GM12801 (cell line): ENCODE data around the gene VEPH1.

Experiments
- TF ChIP-seq, protein P1 (sequence below): IDR thresholded peaks from one replicate; pipeline ENCODE4 v1.5.1; 2011; ENCODE audit warnings: control low read depth; ENCODE audit not compliant: insufficient read length; ENCODE audit errors: extremely low read depth

VEPH1 gene

DNA sequence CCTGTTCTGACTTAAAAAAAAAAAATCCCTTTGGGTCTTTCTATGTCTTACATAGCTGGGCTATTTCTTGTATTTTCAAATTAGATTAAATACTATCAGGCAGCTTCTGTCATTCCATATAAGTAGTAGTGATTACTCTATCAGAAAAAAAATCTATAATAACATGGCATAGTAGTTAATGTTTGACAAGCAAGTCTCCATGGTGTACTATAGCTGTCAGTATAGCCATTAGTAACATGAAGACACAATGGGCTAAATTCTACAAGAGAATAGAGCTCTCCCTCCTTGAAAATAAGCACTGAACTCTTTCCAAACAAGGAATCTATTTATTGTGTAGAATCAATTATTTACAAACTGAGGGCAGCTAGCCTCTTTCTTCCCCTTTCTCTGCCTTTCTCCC is 19.4 kb upstream of the VEPH1 start:
- TF ChIP-seq, protein P1, sequence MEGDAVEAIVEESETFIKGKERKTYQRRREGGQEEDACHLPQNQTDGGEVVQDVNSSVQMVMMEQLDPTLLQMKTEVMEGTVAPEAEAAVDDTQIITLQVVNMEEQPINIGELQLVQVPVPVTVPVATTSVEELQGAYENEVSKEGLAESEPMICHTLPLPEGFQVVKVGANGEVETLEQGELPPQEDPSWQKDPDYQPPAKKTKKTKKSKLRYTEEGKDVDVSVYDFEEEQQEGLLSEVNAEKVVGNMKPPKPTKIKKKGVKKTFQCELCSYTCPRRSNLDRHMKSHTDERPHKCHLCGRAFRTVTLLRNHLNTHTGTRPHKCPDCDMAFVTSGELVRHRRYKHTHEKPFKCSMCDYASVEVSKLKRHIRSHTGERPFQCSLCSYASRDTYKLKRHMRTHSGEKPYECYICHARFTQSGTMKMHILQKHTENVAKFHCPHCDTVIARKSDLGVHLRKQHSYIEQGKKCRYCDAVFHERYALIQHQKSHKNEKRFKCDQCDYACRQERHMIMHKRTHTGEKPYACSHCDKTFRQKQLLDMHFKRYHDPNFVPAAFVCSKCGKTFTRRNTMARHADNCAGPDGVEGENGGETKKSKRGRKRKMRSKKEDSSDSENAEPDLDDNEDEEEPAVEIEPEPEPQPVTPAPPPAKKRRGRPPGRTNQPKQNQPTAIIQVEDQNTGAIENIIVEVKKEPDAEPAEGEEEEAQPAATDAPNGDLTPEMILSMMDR: no peak

DNA sequence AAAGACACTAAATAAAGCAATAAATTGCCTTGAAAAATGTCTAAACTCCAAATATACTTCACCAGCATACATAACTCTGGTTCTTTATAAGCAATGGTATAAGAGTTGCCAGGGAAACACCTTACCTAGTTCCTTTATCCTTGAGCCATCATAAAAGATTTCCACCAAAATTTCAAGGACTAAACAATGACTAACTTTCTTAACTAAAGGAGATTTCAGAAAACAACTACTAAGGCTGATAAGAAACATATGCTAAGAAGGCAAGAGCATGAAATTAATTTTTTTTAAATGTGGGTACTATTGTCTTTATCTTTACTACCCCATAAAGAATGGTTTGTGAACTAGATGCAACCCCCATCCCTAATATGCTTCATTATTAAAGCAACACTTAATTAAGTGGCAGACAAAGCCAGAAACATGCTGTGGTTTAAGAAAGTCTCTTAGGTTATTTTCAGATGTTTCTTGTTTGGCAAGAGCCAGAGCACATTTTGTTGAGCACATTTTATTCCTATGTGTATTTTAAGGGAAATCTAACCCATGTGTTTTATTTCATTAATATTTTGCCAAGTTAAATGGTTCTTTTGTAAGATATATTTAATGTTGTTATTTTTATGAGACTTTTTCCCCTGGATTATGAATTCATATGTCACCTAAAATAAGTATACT is 17.4 kb upstream of the VEPH1 start:
- TF ChIP-seq, protein P1: no peak

DNA sequence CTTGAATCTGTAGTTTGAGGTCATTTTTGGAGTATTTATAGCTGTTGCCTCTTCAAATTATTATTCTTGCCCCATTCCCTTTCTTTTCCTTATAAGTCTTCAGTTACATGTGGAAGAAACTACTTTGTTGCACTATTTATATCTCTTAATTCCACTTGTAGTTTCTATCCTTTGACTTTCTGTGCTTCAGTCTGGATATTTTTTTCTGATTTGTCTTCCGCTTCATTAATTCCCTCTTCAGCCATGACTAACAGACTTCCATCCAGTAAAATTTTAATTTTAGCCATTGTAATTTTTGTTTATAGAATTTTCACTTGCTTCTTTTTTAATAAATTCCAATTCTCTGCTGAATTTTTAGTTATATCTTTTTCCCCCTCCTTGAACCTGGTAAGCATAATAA is 15.7 kb upstream of the VEPH1 start:
- TF ChIP-seq, protein P1: no peak

DNA sequence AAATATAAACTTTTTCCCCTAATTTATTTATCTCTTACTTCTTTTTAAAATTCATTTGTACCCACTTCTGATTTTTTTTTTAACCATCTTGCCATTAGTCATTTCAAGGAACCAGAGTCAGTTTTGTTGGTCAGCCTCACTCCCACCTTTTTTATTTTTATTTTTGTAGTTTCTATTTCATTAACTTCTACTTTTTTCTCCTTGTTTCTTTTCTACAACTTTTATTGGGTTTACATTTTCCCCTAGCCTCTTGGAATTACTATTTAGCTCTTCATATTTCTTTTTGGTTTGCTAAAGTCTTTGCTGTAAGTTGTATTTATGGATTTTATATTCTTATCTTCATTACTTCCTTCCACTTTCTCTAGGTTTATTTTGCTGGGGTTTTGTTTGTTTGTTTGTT is 13.7 kb upstream of the VEPH1 start:
- TF ChIP-seq, protein P1: no peak

DNA sequence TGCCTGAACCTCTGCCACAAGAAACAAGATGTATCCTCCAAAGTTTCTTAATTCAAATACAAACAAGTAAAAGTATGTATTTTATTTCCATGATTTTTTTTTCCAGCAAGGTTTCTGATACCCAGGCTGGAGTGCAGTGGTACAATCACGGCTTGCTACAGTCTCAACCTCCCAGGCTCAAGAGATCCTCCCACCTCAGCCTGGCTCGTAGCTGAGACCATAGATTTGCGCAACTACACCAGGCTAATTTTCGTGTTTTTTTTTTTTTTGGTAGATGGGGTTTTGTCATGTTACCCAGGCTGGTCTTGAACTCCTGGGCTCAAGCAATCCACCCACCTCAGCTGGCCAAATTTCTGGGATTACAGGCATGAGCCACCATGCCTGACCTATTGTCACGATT is 12.2 kb upstream of the VEPH1 start:
- TF ChIP-seq, protein P1: no peak

DNA sequence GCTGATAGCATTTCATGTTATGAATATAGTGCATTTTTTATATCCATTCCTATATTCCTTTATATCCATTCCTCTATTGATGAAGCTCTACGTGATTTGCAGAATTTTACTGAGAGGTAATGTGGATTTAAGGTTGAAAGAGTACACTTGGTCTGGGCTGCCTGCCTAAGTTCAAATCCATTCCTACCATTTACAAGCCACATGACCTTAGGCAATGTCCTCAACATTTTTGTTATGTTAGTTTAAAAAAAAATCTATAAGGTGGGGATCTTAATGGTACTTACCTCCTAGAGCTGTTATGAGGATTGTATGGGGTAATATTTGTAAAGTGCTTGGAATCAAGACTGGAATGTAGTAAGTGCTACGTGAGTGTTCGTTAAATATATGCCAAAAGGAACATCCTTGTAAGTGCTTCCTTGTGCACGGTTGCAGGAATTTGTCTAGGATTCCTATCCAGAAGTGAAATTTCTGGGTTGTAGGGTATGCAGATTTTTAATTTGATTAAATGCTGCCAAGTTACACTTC is 11.2 kb upstream of the VEPH1 start:
- TF ChIP-seq, protein P1: no peak

DNA sequence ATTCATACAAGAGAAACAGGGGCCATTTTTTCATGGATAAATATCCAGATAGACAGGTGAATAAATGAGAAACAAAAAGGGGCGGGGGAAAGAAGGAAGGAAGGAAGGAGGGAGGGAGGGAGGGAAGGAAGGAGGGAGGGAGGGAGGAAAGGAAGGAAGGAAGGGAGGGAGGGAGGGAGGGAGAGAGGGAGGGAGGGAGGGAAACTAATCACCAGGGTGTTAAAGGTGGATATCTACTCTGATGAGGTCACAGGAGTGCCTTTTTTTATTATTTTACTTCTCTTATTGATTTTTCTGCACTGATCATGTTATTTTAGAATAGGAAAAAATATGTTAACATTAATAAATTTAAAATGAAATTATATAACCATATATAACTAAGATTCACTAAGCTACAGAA is 10.4 kb upstream of the VEPH1 start:
- TF ChIP-seq, protein P1: no peak
